GM20431 (cell line): Measurements from ENCODE around the gene ARHGAP26.

Source experiments
- in situ Hi-C: fragments of 300-500 bp; cut with MseI, MboI; formaldehyde crosslinking; loops from one replicate; pipeline ENCODE4 v1.15.0; 2020; ENCODE audit warnings: low sequenced_read_pairs; ENCODE audit not compliant: unreplicated experiment

The ARHGAP26 gene

DNA sequence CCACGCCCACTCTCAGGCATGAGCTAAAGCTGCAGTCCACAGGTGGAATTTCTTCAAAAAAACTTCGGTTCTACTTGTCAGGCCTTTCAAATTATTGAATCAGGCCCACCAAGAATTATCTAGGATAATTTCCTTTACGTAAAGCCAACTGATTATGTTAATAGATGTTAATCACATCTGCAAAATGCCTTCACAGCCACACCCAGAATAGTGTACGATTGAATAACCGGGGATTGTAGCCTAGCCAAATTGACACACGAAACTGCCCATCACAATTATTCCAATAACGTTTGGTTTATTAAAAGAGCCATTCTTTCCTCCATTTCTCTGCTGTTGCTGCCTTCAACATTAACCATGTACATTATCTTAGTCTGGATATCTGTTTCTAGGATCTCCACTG, 484.6 kb downstream of the ARHGAP26 start:
- in situ Hi-C loops, result no loop called here

DNA sequence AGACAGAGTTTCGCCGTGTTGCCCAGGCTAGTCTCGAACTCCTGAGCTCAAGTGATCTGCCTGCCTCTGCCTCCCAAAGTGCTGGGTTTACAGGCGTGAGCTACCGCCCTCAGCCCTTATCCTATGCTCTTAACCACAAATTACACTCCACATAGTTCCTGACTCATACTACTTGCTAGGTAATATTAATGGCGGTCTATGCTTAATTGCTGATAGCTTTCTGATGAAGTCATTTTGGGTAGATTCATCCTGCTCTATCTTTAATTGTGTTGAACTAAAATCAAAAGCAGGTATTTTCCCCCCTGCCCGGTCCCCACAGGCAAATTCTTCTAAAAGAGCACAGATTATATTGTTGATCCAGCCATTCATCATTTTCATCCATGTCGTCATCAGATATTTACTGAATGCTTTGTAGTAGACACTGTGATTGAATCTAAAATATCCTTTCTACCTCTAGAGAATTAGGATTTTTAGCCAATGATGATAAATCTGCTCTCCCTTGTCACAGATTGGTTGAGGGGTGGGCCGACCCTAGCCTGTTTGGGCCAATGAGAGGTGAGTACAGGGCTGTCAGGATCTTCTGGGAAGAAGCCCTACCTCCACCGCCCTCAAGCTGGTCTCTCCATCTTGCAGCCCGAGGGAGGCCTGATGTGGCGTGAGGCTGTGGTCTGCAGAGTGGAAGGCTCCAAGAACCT, 488.5 kb downstream of the ARHGAP26 start:
- in situ Hi-C loops, result no loop called here

DNA sequence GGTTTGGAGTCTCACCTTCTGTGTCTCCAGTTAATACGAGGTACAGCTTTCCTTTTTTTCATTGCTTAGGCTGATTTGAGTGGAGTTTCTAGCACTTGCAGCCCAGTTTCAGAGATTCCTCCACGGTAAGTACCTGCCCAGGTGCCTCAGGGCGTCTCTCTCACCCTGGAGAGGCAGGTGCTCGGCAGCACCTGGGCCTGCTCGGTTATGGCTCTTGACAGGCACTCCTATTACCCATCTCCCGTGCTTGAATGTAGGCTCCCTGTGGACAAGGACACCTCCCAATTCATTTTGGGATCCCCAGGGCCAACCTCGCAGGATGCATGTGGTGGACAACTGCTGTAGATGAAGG, 489.1 kb downstream of the ARHGAP26 start:
- in situ Hi-C loops, result no loop called here

DNA sequence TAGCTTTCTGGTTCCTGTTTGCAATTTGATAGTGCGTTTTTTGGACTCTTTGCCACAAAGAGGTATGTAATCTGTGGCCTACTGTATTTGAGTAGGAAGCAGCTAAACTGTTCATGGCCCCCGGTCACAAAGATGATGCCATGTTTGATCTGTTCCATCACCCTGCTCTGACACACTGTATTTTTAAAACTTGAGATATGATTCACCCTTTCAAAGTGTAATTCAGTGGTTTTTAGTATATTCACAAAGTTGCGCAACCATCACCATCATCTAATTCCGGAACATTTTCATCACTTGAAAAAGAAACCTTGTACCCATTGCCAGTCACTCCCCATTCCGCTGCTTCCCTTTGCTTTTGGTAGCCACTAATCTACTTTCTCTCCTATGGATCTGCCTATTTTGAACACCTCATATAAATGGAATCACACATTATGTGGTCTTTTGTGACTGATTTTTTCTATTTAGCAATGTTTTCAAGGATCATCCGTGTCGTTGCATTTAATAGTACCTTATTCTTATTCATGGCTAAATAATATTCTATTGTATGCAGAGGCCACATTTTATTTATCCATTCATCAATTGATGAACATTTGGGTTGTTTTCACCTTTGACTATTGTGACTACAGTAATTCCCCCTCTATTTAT, 491.7 kb downstream of the ARHGAP26 start:
- in situ Hi-C loops, result no loop called here

DNA sequence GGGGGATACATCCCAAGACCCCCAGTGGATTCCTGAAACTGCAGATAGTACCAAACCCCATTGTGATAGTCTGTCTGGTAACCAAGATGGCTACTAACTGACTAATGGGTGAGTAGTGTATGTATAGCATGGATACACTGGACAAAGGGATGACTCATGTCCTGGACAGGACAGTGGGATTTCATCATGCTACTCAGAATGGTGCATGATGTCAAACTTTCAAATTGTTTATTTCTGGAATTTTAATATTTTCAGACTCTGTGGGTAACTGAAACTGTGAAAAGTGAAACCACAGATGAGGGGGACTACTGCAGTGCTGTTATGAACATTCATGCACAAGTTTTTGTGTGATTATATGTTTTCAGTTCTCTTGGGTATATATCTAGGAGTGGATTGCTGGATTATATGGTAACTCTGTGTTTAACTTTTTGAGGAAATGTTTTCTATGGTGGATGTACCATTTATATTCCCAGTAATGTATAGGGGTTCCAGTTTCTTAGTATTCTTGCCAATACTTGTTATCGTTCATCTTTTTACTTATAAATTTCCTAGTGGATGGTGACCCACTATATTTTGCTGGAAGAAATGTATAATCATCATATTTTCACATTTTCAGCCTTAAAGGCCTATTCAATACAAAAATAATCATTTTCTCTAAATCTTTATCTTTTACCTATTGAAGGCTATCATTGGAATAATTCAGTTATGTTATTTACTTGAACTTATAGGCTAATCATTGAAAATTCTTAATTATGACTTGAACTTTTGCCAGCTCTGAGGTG, 492.4 kb downstream of the ARHGAP26 start:
- in situ Hi-C loops, result no loop called here

DNA sequence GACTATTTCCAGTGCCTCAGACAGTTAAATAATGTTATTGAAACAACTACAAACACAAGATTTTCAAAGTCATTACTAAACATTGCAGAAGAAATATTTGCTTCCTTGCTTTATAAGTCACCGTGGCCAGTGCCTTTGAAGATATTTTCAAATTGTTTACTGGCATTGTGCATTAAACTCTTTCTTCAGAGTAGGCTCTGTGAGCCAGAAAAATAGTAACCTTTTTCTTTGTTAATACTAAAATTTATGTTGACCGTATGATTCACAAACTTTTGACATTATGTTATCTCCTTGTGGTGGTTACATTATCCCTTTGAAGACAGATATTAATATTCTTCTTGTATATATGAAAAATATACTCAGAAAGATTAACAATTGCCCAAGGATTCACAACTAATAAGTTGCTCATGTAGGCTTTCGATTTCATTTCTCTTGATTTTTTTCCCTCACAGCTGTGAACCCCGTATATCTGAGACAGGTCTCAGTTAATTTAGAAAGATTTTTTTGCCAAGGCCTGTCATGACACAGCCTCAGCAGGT, 493.2 kb downstream of the ARHGAP26 start:
- in situ Hi-C loops, result no loop called here

DNA sequence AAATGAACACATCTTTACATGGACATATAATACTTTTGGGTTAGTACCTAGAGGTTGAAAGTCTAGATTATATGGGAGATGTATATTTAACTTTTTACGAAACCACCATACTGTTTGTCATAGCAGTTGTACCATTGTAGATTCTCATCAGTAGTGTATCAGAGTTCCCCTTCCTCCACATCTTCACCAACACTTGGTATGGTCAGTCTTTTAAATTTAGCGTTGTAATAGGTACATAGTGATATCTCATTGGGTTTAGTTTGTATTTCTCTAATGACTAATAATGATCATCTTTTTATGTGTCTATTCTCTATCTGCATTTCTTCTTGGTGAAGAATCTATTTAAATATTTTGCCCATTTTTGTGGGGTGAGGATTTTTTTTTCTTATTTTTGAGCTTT, 495.8 kb downstream of the ARHGAP26 start:
- in situ Hi-C loops, result no loop called here

DNA sequence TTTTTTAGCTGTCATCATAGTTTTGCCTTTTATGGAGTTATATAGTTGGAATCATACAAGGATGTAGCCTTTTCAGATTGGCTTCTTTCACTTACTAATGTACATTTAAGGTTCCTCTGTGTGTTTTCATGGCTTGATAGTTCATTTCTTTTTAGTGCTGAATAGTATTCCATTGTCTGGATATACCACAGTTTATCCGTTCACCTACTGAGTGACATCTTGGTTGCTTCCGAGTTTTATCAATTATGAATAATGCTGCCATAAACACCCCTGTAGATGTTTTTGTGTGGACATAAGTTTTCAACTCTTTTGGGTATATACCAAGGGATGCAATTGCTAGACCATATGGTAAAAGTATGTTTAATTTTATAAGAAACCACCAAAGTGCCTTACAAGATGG, 497.0 kb downstream of the ARHGAP26 start:
- in situ Hi-C loops, result no loop called here

DNA sequence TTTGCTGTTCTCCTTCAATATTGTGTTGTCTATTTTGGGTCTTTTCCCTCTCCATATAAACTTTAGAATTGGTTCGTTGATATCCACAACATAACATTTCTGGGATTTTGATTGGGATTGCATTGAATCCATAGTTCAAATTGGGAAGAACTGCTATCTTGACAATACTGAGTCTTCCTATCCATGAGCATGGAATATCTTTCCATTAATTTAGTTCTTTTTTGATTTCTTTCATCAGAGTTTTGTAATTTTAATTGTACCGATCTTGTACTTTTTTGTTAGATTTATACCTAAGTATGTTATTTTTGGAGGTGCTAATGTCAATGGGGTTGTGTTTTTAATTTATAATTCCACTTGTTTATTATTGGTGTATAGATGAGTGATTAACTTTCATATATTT, 498.2 kb downstream of the ARHGAP26 start:
- in situ Hi-C loops, result no loop called here

DNA sequence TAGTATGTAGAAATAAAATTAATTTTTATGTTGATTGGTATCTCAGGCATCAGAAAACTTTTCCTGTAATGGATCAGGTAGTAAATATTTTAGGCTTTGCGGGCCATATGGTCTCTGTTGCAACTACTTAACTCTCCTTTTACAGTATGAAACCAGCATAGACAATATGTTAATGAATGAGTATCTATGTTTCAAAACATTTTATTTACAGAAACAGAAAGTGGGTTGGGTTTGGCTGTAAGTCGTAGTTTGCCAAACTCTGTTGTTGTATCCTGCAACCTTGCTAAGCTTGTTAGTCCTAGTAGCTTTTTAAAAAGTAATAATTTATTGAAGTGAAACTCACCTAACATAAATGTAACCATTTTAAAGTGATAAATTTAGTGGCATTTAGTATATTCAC, 501.3 kb downstream of the ARHGAP26 start:
- in situ Hi-C loops, result no loop called here

DNA sequence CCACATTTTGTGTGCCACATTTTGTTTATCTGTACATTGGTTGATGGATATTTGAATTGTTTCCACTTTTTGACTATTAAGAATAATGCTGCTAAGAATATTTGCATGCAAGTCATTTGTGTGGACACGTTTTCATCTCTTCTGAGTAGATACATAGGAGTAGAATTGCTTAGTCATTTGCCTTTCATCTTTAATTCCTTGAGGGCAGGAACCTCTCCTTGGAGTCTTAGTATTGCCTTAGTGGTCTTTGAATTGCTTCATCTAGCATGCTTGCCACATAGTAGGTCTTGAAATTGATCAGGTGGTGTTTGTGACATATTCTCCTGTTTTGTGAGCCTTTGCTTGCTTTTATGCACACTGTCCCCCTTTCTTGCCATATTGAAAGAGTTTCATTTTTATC, 504.8 kb downstream of the ARHGAP26 start:
- in situ Hi-C loops, result no loop called here

DNA sequence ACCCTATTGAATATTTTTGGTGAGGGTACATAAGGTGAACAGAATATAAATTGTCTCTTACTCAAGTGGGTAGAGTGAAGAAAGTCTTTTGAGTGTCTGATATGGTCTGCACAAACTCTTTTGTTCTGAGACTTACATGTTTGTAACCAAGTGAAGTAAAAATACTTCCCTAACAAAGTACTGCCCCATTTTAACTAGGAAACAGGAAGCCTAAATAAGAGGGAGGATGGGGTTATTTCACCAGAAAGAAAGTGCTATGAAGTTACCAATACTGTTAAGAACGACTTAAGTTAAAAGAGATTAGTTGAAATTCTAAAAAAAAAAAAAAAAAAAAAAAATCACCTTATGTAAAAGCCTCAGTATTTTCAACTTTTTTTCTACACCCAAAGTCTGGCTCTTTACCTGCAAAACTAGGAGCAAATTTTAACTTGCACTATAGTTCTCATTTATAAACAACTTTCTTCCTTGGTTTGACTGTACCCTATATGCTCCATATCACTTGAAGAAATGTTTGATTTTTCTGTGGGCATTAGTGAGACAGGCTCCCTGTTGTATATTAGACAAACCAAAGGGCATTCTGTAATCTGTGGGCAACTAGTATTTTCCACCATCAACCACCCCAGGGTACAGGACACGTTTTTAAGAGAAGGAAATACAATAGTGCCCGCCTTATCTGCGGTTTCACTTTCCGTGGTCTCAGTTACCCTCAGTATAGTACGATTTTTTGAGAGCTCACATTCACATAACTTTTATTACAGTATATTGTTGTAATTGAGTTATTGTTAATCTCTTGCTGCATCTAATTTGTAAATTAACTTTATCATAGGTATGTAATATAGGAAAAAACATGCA, 505.6 kb downstream of the ARHGAP26 start:
- in situ Hi-C loops, result no loop called here

DNA sequence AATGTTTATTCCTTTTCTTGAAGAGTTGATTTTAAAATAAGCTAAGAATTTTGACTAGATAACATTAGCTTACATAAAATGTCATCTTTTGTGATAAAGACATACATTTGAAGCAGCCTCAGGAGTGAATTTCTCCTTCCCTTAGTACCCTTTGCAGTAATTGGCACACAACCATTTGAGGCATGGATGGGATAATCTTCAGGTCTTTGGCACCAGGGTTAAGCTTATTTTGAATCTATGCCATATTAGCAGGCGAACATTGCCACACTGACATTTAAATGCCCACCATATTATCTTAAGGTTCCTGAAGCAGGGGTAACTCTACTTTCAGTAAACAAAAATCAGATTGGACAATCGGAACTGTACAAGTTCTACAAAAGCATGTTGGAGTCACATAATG, 507.4 kb downstream of the ARHGAP26 start:
- in situ Hi-C loops, result no loop called here
